ENCODE results near the gene PHF19.

Gene PHF19

GRCh38 chr9:120892748-120893610 lies 16.0 kb upstream of the PHF19 start:
- no peak for TF ChIP-seq SUZ12 (IDR thresholded peaks at IDR 0.05)
- no peak for TF ChIP-seq FOXA1 (IDR thresholded peaks at IDR 0.05)
- no peak for TF ChIP-seq ZNF384 (IDR thresholded peaks at IDR 0.05)
- TF ChIP-seq ELF4 (IDR thresholded peaks at IDR 0.05): no peak
- TF ChIP-seq, protein P1, sequence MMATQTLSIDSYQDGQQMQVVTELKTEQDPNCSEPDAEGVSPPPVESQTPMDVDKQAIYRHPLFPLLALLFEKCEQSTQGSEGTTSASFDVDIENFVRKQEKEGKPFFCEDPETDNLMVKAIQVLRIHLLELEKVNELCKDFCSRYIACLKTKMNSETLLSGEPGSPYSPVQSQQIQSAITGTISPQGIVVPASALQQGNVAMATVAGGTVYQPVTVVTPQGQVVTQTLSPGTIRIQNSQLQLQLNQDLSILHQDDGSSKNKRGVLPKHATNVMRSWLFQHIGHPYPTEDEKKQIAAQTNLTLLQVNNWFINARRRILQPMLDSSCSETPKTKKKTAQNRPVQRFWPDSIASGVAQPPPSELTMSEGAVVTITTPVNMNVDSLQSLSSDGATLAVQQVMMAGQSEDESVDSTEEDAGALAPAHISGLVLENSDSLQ (IDR thresholded peaks at IDR 0.05): no peak
- TF ChIP-seq LEF1 (IDR thresholded peaks at IDR 0.05; ENCODE audit: borderline replicate concordance): no peak
- TF ChIP-seq CTBP1 (IDR thresholded peaks at IDR 0.05; ENCODE audit: borderline replicate concordance): no peak
- TF ChIP-seq TARDBP (IDR thresholded peaks at IDR 0.05): no peak
- no peak for TF ChIP-seq FOXK2 (IDR thresholded peaks at IDR 0.05)
- TF ChIP-seq ARNT (IDR thresholded peaks at IDR 0.05): no peak
- TF ChIP-seq SP1 (IDR thresholded peaks at IDR 0.05): no peak
- no peak for TF ChIP-seq L3MBTL2 (conservative IDR thresholded peaks at IDR 0.05)
- no peak for TF ChIP-seq NFRKB (IDR thresholded peaks at IDR 0.05)
- TF ChIP-seq FOXM1 (IDR thresholded peaks at IDR 0.05; ENCODE audit: borderline replicate concordance): no peak
- no peak for TF ChIP-seq BHLHE40 (IDR thresholded peaks at IDR 0.05; ENCODE audit: borderline replicate concordance)
- ChIA-PET POLR2A (no interaction called here), CTCF (interaction anchor here (0.6 kb wide), 2 partner anchors 66 to 155 kb away, joined by 3 to 6 read pairs; no protein-coding TSS in a partner anchor)
- no peak for DNase-seq (ENCODE audit: extremely low spot score)

- no peak for DNase-seq (ENCODE audit: extremely low spot score)
- POLR2A ChIA-PET: no interaction called here
- TF ChIP-seq FOXK2 (IDR thresholded peaks at IDR 0.05) (no peak), ELF4 (IDR thresholded peaks at IDR 0.05) (no peak), TARDBP (IDR thresholded peaks at IDR 0.05) (no peak), CTBP1 (IDR thresholded peaks at IDR 0.05; ENCODE audit: borderline replicate concordance) (no peak), BHLHE40 (IDR thresholded peaks at IDR 0.05; ENCODE audit: borderline replicate concordance) (no peak), HDGF (IDR thresholded peaks at IDR 0.05; ENCODE audit: borderline replicate concordance) (no peak), FOXM1 (IDR thresholded peaks at IDR 0.05; ENCODE audit: borderline replicate concordance) (no peak), LEF1 (IDR thresholded peaks at IDR 0.05; ENCODE audit: borderline replicate concordance) (no peak)
- CTCF ChIA-PET: no interaction called here
Observed at GRCh38 chr9:120891884-120892747, 15.1 kb upstream of the PHF19 start.

- CTCF ChIA-PET: no interaction called here
Observed at GRCh38 chr9:120891245-120891883, 14.4 kb upstream of the PHF19 start.

GRCh38 chr9:120890320-120891244 lies 13.6 kb upstream of the PHF19 start:
- ChIA-PET POLR2A (interaction anchor here (1.3 to 1.5 kb wide), 2 partner anchors 9 to 98 kb away, joined by 3 to 5 read pairs; partner anchors contain the start of gene FBXW2), CTCF (no interaction called here)
- TF ChIP-seq FOXK2 (IDR thresholded peaks at IDR 0.05): no peak
- no peak for TF ChIP-seq ARNT (IDR thresholded peaks at IDR 0.05)
- no peak for TF ChIP-seq FOXM1 (IDR thresholded peaks at IDR 0.05; ENCODE audit: borderline replicate concordance)
- no peak for TF ChIP-seq NFRKB (IDR thresholded peaks at IDR 0.05)
- no peak for DNase-seq (ENCODE audit: extremely low spot score)

More at GRCh38 chr9:120891245-120891883, 14.4 kb upstream of the PHF19 start:
- POLR2A ChIA-PET: no interaction called here
- no peak for TF ChIP-seq SUZ12 (IDR thresholded peaks at IDR 0.05)
- no peak for TF ChIP-seq LEF1 (IDR thresholded peaks at IDR 0.05; ENCODE audit: borderline replicate concordance)
- no peak for TF ChIP-seq NFRKB (IDR thresholded peaks at IDR 0.05)
- no peak for TF ChIP-seq FOXM1 (IDR thresholded peaks at IDR 0.05; ENCODE audit: borderline replicate concordance)
- TF ChIP-seq, protein P1 (IDR thresholded peaks at IDR 0.05): no peak
- TF ChIP-seq BHLHE40 (IDR thresholded peaks at IDR 0.05; ENCODE audit: borderline replicate concordance): no peak
- TF ChIP-seq ARNT (IDR thresholded peaks at IDR 0.05): no peak
- no peak for TF ChIP-seq HDGF (IDR thresholded peaks at IDR 0.05; ENCODE audit: borderline replicate concordance)
- no peak for TF ChIP-seq ZNF384 (IDR thresholded peaks at IDR 0.05)
- TF ChIP-seq ELF4 (IDR thresholded peaks at IDR 0.05): no peak
- TF ChIP-seq SP1 (IDR thresholded peaks at IDR 0.05): no peak
- TF ChIP-seq FOXK2 (IDR thresholded peaks at IDR 0.05): no peak
- TF ChIP-seq L3MBTL2 (conservative IDR thresholded peaks at IDR 0.05): no peak
- no peak for TF ChIP-seq CTBP1 (IDR thresholded peaks at IDR 0.05; ENCODE audit: borderline replicate concordance)
- no peak for DNase-seq (ENCODE audit: extremely low spot score)

DNA sequence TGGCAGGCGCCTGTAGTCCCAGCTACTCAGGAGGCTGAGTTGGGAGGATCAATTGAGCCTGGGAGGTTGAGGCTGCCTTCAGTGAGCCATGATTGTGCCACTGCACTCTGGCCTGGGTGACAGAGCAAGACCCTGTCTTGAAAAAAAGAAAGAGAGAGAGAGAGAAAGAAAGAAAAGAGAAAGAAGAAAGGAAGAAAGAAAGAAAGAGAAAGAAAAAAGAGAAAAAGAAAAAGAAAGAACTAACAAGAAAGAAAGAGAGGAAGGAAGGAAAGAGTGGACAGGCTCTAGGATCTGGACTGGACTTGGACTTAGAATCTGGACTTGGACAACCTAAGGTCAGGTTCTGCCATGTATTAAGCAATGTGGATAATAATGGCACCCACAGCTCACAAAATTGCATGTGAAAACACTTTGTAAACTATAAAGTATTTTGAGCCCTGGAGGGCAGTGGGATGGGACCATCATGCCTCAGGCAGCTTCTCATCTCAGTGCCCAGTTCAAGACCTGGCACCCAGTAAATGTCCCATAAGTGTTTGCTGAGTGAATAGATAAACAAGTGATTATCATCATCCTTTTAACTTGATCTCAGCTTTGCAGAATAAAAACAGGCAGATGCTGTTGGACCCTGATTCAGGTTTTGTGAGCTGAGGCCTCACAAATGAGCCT lies 12.8 kb upstream of the PHF19 start:
- DNase-seq (ENCODE audit: extremely low spot score): no peak
- ChIA-PET POLR2A (interaction anchor here (1.3 to 1.5 kb wide), 2 partner anchors 10 to 97 kb away, joined by 3 to 5 read pairs; partner anchors contain the start of gene FBXW2), CTCF (no interaction called here)
- TF ChIP-seq FOXM1 (IDR thresholded peaks at IDR 0.05; ENCODE audit: borderline replicate concordance): no peak
- TF ChIP-seq L3MBTL2 (conservative IDR thresholded peaks at IDR 0.05): no peak
- TF ChIP-seq, protein P1 (IDR thresholded peaks at IDR 0.05): no peak
- no peak for TF ChIP-seq ELF4 (IDR thresholded peaks at IDR 0.05)
- TF ChIP-seq FOXK2 (IDR thresholded peaks at IDR 0.05): no peak
- TF ChIP-seq BHLHE40 (IDR thresholded peaks at IDR 0.05; ENCODE audit: borderline replicate concordance): no peak
- TF ChIP-seq HDGF (IDR thresholded peaks at IDR 0.05; ENCODE audit: borderline replicate concordance): no peak
- no peak for TF ChIP-seq SP1 (IDR thresholded peaks at IDR 0.05)
- TF ChIP-seq NFRKB (IDR thresholded peaks at IDR 0.05): no peak
- TF ChIP-seq CTBP1 (IDR thresholded peaks at IDR 0.05; ENCODE audit: borderline replicate concordance): no peak
- no peak for TF ChIP-seq LEF1 (IDR thresholded peaks at IDR 0.05; ENCODE audit: borderline replicate concordance)
- TF ChIP-seq SUZ12 (IDR thresholded peaks at IDR 0.05): no peak
- no peak for TF ChIP-seq TARDBP (IDR thresholded peaks at IDR 0.05)
- no peak for TF ChIP-seq ARNT (IDR thresholded peaks at IDR 0.05)
- TF ChIP-seq ZNF384 (IDR thresholded peaks at IDR 0.05): no peak
- TF ChIP-seq FOXA1 (IDR thresholded peaks at IDR 0.05): no peak

Data from HEK293T (cell line).